Brain microvascular endothelial cell (primary cell): ENCODE measurements around the gene TBC1D32.
A peak's percentile ranks its signal among the peaks of the same experiment; 100 is the strongest.

Experiments used
- DNase-seq: peaks from one replicate; pipeline ENCODE4 v3.0.0-alpha.2; 2020
- H3K27ac ChIP-seq: fragments of 250-450 bp; sonication (Bioruptor Pico); 2 replicates; pipeline ENCODE4 v1.5.1; 2020; ENCODE audit warnings: mild to moderate bottlenecking, moderate library complexity
- H3K27me3 ChIP-seq: fragments of 250-450 bp; sonication (Bioruptor Pico); replicated peaks from 2 replicates; pipeline ENCODE4 v1.5.1; 2020; ENCODE audit warnings: mild to moderate bottlenecking
- H3K36me3 ChIP-seq: fragments of 250-450 bp; sonication (Bioruptor Pico); replicated peaks from 2 replicates; pipeline ENCODE4 v1.5.1; 2020; ENCODE audit warnings: mild to moderate bottlenecking
- H3K4me3 ChIP-seq: 2 replicates; pipeline ENCODE4 v1.5.1; 2011; ENCODE audit warnings: low read depth, mild to moderate bottlenecking, control low read depth, low read length, moderate library complexity
- CTCF ChIP-seq: IDR thresholded peaks from 2 replicates; pipeline ENCODE4 v1.5.1; 2011; ENCODE audit warnings: low read depth, mild to moderate bottlenecking, moderate library complexity, low read length, control low read depth, inconsistent platforms; ENCODE audit errors: missing control alignments
- in situ Hi-C: cut with HindIII; loops from 2 replicates; pipeline ENCODE4 v1.10.0; 2017; ENCODE audit warnings: low sequenced_read_pairs, low pct_ligation_motif_present

TBC1D32 gene

GRCh38 chr6:121365536-121366521 is 31.5 kb upstream of the TBC1D32 start:
- Histone ChIP-seq H3K36me3 (no peaks in the 10 kb centered on the region), H3K4me3 (no peak overlapping the region), H3K27me3 (no peaks in the 10 kb centered on the region), H3K27ac (no peak overlapping the region)
- TF ChIP-seq CTCF = no peak
- in situ Hi-C loops = no loop called here
- DNase-seq = no peak

GRCh38 chr6:121356575-121356974 is 22.3 kb upstream of the TBC1D32 start:
- in situ Hi-C loops = no loop called here

GRCh38 chr6:121354764-121355163 is 20.5 kb upstream of the TBC1D32 start:
- TF ChIP-seq CTCF = peak; percentile 70
- no peaks in the 10 kb centered on the region for H3K27me3 ChIP-seq
- no peak for DNase-seq
- in situ Hi-C loops = no loop called here
- H3K27ac ChIP-seq = no peak overlapping the region
- no peak overlapping the region for H3K4me3 ChIP-seq
- H3K36me3 ChIP-seq = no peaks in the 10 kb centered on the region

More at GRCh38 chr6:121356575-121356974, 22.3 kb upstream of the TBC1D32 start:
- no peak for TF ChIP-seq CTCF
- H3K4me3 ChIP-seq = no peak overlapping the region
- H3K36me3 ChIP-seq = no peaks in the 10 kb centered on the region
- no peak for DNase-seq
- H3K27me3 ChIP-seq = no peaks in the 10 kb centered on the region
- H3K27ac ChIP-seq = no peak overlapping the region

- TF ChIP-seq CTCF = no peak
- DNase-seq = no peak
- no peak overlapping the region for H3K4me3 ChIP-seq
- in situ Hi-C loops = no loop called here
- no peak overlapping the region for H3K27ac ChIP-seq
- no peaks in the 10 kb centered on the region for H3K36me3 ChIP-seq
- no peaks in the 10 kb centered on the region for H3K27me3 ChIP-seq
These were observed 18.7 kb upstream of the TBC1D32 start for GRCh38 chr6:121352941-121353340.

GRCh38 chr6:121351916-121352315 is 17.6 kb upstream of the TBC1D32 start:
- no peak for TF ChIP-seq CTCF
- Histone ChIP-seq H3K4me3 (no peak overlapping the region), H3K36me3 (no peaks in the 10 kb centered on the region), H3K27me3 (no peaks in the 10 kb centered on the region), H3K27ac (no peak overlapping the region)
- DNase-seq = no peak
- in situ Hi-C loops = no loop called here
